HL-60 (cell line): Measurements from ENCODE around the gene PARVB.

Experiments
- DNase-seq, 2 experiments: peaks; one replicate each; pipeline ENCODE4 v3.0.0-alpha.2; 2010 to 2020; ENCODE audit warnings: low read depth in 1 of 2, low spot score in 1 of 2
- H3K27ac ChIP-seq: fragments of 250-450 bp; sonication (Bioruptor Pico); replicated peaks from 2 replicates; pipeline ENCODE4 v1.5.1; 2020; ENCODE audit warnings: mild to moderate bottlenecking, moderate library complexity
- H3K27me3 ChIP-seq: fragments of 250-450 bp; sonication (Bioruptor Pico); 2 replicates; pipeline ENCODE4 v1.5.1; 2021; ENCODE audit warnings: mild to moderate bottlenecking, moderate library complexity; ENCODE audit not compliant: insufficient read depth, poor library complexity, severe bottlenecking
- H3K4me3 ChIP-seq: replicated peaks from 2 replicates; pipeline ENCODE4 v1.5.1; 2011; ENCODE audit warnings: mild to moderate bottlenecking, control low read depth, low read length; ENCODE audit not compliant: insufficient read depth
- CTCF ChIP-seq: IDR thresholded peaks from one replicate; pipeline ENCODE4 v1.5.1; 2011; ENCODE audit warnings: low read length, control low read depth, inconsistent platforms; ENCODE audit not compliant: insufficient read depth
- GABPA ChIP-seq: IDR thresholded peaks from 2 replicates; pipeline ENCODE4 v1.6.1; 2012; ENCODE audit warnings: low read depth
- POLR2AphosphoS5 ChIP-seq: IDR thresholded peaks from 2 replicates; pipeline ENCODE4 v1.6.1; 2012; ENCODE audit warnings: low read depth
- REST ChIP-seq: IDR thresholded peaks from 2 replicates; pipeline ENCODE4 v1.6.1; 2012; ENCODE audit warnings: low read depth; ENCODE audit not compliant: insufficient replicate concordance
- SPI1 ChIP-seq: IDR thresholded peaks from 2 replicates; pipeline ENCODE4 v1.6.1; 2012; ENCODE audit warnings: low read depth, mild to moderate bottlenecking, borderline replicate concordance

PARVB gene

GRCh38 chr22:44167501-44167900 lies 143.4 kb downstream of the PARVB start:
- DNase-seq: no peak
- Histone ChIP-seq H3K27me3 (no peaks in the 10 kb centered on the region), H3K4me3 (no peak overlapping the region), H3K27ac (no peak overlapping the region)
- TF ChIP-seq CTCF (no peak), SPI1 (no peak), POLR2AphosphoS5 (no peak), REST (no peak), GABPA (no peak)

DNA sequence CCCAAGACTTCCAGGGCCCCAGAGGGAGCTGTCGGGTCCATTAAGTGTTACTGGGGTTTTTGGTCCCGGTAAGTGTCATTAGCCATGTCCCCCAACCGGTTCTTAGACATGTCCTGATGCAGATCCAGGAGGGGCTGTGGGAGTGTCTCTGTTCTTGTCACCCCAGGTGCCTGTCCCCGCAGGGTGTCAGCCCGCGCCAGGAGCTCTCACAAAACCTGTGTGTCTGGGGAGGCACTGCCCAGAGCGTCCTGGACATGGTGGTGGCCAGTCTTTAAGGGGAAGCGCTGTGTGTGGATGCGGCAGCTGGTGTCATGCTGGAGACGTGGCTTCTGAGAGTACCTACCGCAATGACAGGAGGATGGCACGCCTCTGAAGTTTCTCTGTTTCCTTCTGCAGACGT lies 144.1 kb downstream of the PARVB start:
- H3K4me3 ChIP-seq: no peak overlapping the region
- TF ChIP-seq REST: no peak
- TF ChIP-seq CTCF: no peak
- TF ChIP-seq GABPA: no peak
- TF ChIP-seq SPI1: no peak
- TF ChIP-seq POLR2AphosphoS5: no peak
- no peaks in the 10 kb centered on the region for H3K27me3 ChIP-seq
- no peak overlapping the region for H3K27ac ChIP-seq
- no peak for DNase-seq

- Histone ChIP-seq H3K27me3 (no peaks in the 10 kb centered on the region), H3K27ac (no peak overlapping the region), H3K4me3 (no peak overlapping the region)
- no peak for TF ChIP-seq POLR2AphosphoS5
- no peak for TF ChIP-seq GABPA
- TF ChIP-seq SPI1: no peak
- no peak for TF ChIP-seq CTCF
- TF ChIP-seq REST: no peak
- DNase-seq: no peak
Observed at GRCh38 chr22:44170470-44170869, 146.4 kb downstream of the PARVB start.
